Activated naive CD8-positive, alpha-beta T cell treated with anti-CD3 and anti-CD28 coated beads for 36 hours (primary cell): Measurements from ENCODE around the gene ORC2. TPM values are rescaled to one million over a fixed set of nuclear protein-coding genes. Genes with fewer than 3 reads are reported as not detected.

ENCODE experiments used
- total RNA-seq, 2 experiments: library from RNA; stranded (reverse); gene quantifications; one replicate each; pipeline ENCODE4 v1.2.3, GENCODE V29; 2021

The ORC2 gene
- total RNA-seq, 2 experiments from 2014 or later, result 54.9 to 64.7 TPM

Other genes with a start within 250 kb of the ORC2 start
- gene BZW1, start 151.8 kb downstream of the ORC2 start, total RNA-seq, result 100 to 1,000 TPM; 549 to 557 TPM
- gene CLK1, start 99.0 kb downstream of the ORC2 start, total RNA-seq, result 10 to 100 TPM; 64.5 to 70.2 TPM
- 10 to 100 TPM; 34.0 to 41.1 TPM for gene PPIL3, start 74.6 kb downstream of the ORC2 start, total RNA-seq
- 10 to 100 TPM; 30.2 to 33.9 TPM for gene NIF3L1, start 74.3 kb downstream of the ORC2 start, total RNA-seq
- 10 to 100 TPM; 22.6 to 25.3 TPM for gene HYCC2, start 108.0 kb upstream of the ORC2 start, total RNA-seq
- gene NDUFB3, start 108.3 kb upstream of the ORC2 start, total RNA-seq, result 100 to 1,000 TPM; 139 to 146 TPM
- 100 to 1,000 TPM; 190 to 198 TPM for gene CFLAR, start 152.5 kb upstream of the ORC2 start, total RNA-seq
- gene CASP10, start 219.5 kb upstream of the ORC2 start, total RNA-seq, result 10 to 100 TPM; 25.5 to 26.5 TPM